Measurements from ENCODE around the gene ACTL8. TPM values are rescaled to one million over a fixed set of nuclear protein-coding genes. Genes with fewer than 3 reads are reported as not detected.
"Not testable (repeated sequence)": the region's sequence is repeated elsewhere in the genome, so short reads cannot be mapped to it uniquely, and the experiment has no call there.

ACTL8 gene
- total RNA-seq, 2 experiments from 2014 or later = not detected

- no peaks in the 10 kb centered on the region for H3K27me3 Mint-ChIP-seq (ENCODE audit: low read depth)
- ChIA-PET POLR2A (no interaction called here), CTCF (no interaction called here)
- no peaks in the 10 kb centered on the region for H3K4me1 Mint-ChIP-seq (ENCODE audit: low read depth)
- ATAC-seq (no peak), DNase-seq (no peak)
- H3K9me3 Mint-ChIP-seq (ENCODE audit: insufficient read depth) = no peaks in the 10 kb centered on the region
- no peak overlapping the region for H3K27ac Mint-ChIP-seq
- H3K4me3 Mint-ChIP-seq = no peak overlapping the region
- H3K36me3 Mint-ChIP-seq (ENCODE audit: low read depth) = no peaks in the 10 kb centered on the region
Measured at GRCh38 chr1:17739050-17739449, 16.1 kb upstream of the ACTL8 start.

- Mint-ChIP-seq H3K27me3 (ENCODE audit: low read depth) (no peaks in the 10 kb centered on the region), H3K9me3 (ENCODE audit: insufficient read depth) (no peaks in the 10 kb centered on the region), H3K4me3 (no peak overlapping the region), H3K36me3 (ENCODE audit: low read depth) (no peaks in the 10 kb centered on the region), H3K4me1 (ENCODE audit: low read depth) (no peaks in the 10 kb centered on the region), H3K27ac (no peak overlapping the region)
- CTCF ChIA-PET = no interaction called here
- POLR2A ChIA-PET = no interaction called here
- DNase-seq (no peak), ATAC-seq (no peak)
Measured at GRCh38 chr1:17741052-17741451, 14.1 kb upstream of the ACTL8 start.

GRCh38 chr1:17742583-17742982 is 12.6 kb upstream of the ACTL8 start:
- H3K36me3 Mint-ChIP-seq (ENCODE audit: low read depth) = no peaks in the 10 kb centered on the region
- ATAC-seq (no peak), DNase-seq (no peak)
- no peak overlapping the region for H3K4me3 Mint-ChIP-seq
- H3K4me1 Mint-ChIP-seq (ENCODE audit: low read depth) = no peaks in the 10 kb centered on the region
- ChIA-PET POLR2A (no interaction called here), CTCF (no interaction called here)
- no peaks in the 10 kb centered on the region for H3K27me3 Mint-ChIP-seq (ENCODE audit: low read depth)
- no peaks in the 10 kb centered on the region for H3K9me3 Mint-ChIP-seq (ENCODE audit: insufficient read depth)
- no peak overlapping the region for H3K27ac Mint-ChIP-seq

- DNase-seq (no peak), ATAC-seq (no peak)
- ChIA-PET CTCF (no interaction called here), POLR2A (no interaction called here)
- H3K27me3 Mint-ChIP-seq (ENCODE audit: low read depth) = no peaks in the 10 kb centered on the region
- H3K27ac Mint-ChIP-seq = no peak overlapping the region
- H3K9me3 Mint-ChIP-seq (ENCODE audit: insufficient read depth) = no peaks in the 10 kb centered on the region
- H3K4me1 Mint-ChIP-seq (ENCODE audit: low read depth) = no peaks in the 10 kb centered on the region
- H3K4me3 Mint-ChIP-seq = no peak overlapping the region
- no peaks in the 10 kb centered on the region for H3K36me3 Mint-ChIP-seq (ENCODE audit: low read depth)
Measured at GRCh38 chr1:17743008-17743647, 12.0 kb upstream of the ACTL8 start.

- no peaks in the 10 kb centered on the region for H3K27me3 Mint-ChIP-seq (ENCODE audit: low read depth)
- H3K36me3 Mint-ChIP-seq (ENCODE audit: low read depth) = no peaks in the 10 kb centered on the region
- ChIA-PET POLR2A (no interaction called here), CTCF (no interaction called here)
- DNase-seq (no peak), ATAC-seq (no peak)
- H3K4me3 Mint-ChIP-seq = no peak overlapping the region
- H3K4me1 Mint-ChIP-seq (ENCODE audit: low read depth) = no peaks in the 10 kb centered on the region
- H3K27ac Mint-ChIP-seq = no peak overlapping the region
- H3K9me3 Mint-ChIP-seq (ENCODE audit: insufficient read depth) = no peaks in the 10 kb centered on the region
Measured at GRCh38 chr1:17743925-17744324, 11.2 kb upstream of the ACTL8 start.

- DNase-seq (no peak), ATAC-seq (no peak)
- no peak overlapping the region for H3K27ac Mint-ChIP-seq
- H3K36me3 Mint-ChIP-seq (ENCODE audit: low read depth) = no peaks in the 10 kb centered on the region
- CTCF ChIA-PET = no interaction called here
- H3K27me3 Mint-ChIP-seq (ENCODE audit: low read depth) = no peaks in the 10 kb centered on the region
- no peak overlapping the region for H3K4me3 Mint-ChIP-seq
- POLR2A ChIA-PET = no interaction called here
- no peaks in the 10 kb centered on the region for H3K4me1 Mint-ChIP-seq (ENCODE audit: low read depth)
- H3K9me3 Mint-ChIP-seq (ENCODE audit: insufficient read depth) = no peaks in the 10 kb centered on the region
Measured at GRCh38 chr1:17744666-17745478, 10.3 kb upstream of the ACTL8 start.

GRCh38 chr1:17745479-17745955 is 9.6 kb upstream of the ACTL8 start:
- H3K27ac Mint-ChIP-seq = no peak overlapping the region
- H3K4me1 Mint-ChIP-seq (ENCODE audit: low read depth) = no peaks in the 10 kb centered on the region
- no peak for ATAC-seq
- H3K9me3 Mint-ChIP-seq (ENCODE audit: insufficient read depth) = no peaks in the 10 kb centered on the region
- no peaks in the 10 kb centered on the region for H3K27me3 Mint-ChIP-seq (ENCODE audit: low read depth)
- ChIA-PET CTCF (no interaction called here), POLR2A (no interaction called here)
- DNase-seq = no peak
- H3K4me3 Mint-ChIP-seq = no peak overlapping the region
- H3K36me3 Mint-ChIP-seq (ENCODE audit: low read depth) = no peaks in the 10 kb centered on the region

- ATAC-seq; H3K27ac Mint-ChIP-seq; H3K36me3 Mint-ChIP-seq (ENCODE audit: low read depth); H3K4me3 Mint-ChIP-seq; H3K9me3 Mint-ChIP-seq (ENCODE audit: insufficient read depth); POLR2A ChIA-PET; CTCF ChIA-PET; DNase-seq; H3K4me1 Mint-ChIP-seq (ENCODE audit: low read depth); H3K27me3 Mint-ChIP-seq (ENCODE audit: low read depth): not testable (repeated sequence)
Measured at GRCh38 chr1:17746281-17746680, 8.9 kb upstream of the ACTL8 start.

GRCh38 chr1:17746920-17747319 is 8.2 kb upstream of the ACTL8 start:
- ATAC-seq = no peak
- H3K4me3 Mint-ChIP-seq = no peak overlapping the region
- no peaks in the 10 kb centered on the region for H3K36me3 Mint-ChIP-seq (ENCODE audit: low read depth)
- CTCF ChIA-PET = no interaction called here
- H3K9me3 Mint-ChIP-seq (ENCODE audit: insufficient read depth) = no peaks in the 10 kb centered on the region
- POLR2A ChIA-PET = no interaction called here
- no peaks in the 10 kb centered on the region for H3K27me3 Mint-ChIP-seq (ENCODE audit: low read depth)
- H3K4me1 Mint-ChIP-seq (ENCODE audit: low read depth) = no peaks in the 10 kb centered on the region
- DNase-seq = no peak
- H3K27ac Mint-ChIP-seq = no peak overlapping the region

GRCh38 chr1:17750333-17750732 is 4.8 kb upstream of the ACTL8 start:
- DNase-seq = no peak
- ATAC-seq = no peak
- Mint-ChIP-seq H3K36me3 (ENCODE audit: low read depth) (peaks cover 4% of the 10 kb centered on the region), H3K4me1 (ENCODE audit: low read depth) (no peaks in the 10 kb centered on the region), H3K4me3 (no peak overlapping the region), H3K27me3 (ENCODE audit: low read depth) (no peaks in the 10 kb centered on the region), H3K9me3 (ENCODE audit: insufficient read depth) (peaks cover 20% of the 10 kb centered on the region), H3K27ac (no peak overlapping the region)
- ChIA-PET CTCF (no interaction called here), POLR2A (no interaction called here)

GRCh38 chr1:17752356-17752755 is 2.8 kb upstream of the ACTL8 start:
- Mint-ChIP-seq H3K4me3 (no peak overlapping the region), H3K36me3 (ENCODE audit: low read depth) (peaks cover 5% of the 10 kb centered on the region), H3K27ac (no peak overlapping the region), H3K4me1 (ENCODE audit: low read depth) (no peaks in the 10 kb centered on the region), H3K27me3 (ENCODE audit: low read depth) (no peaks in the 10 kb centered on the region), H3K9me3 (ENCODE audit: insufficient read depth) (peaks cover 32% of the 10 kb centered on the region)
- ChIA-PET POLR2A (no interaction called here), CTCF (no interaction called here)
- DNase-seq (no peak), ATAC-seq (no peak)

GRCh38 chr1:17757426-17757825 is 2.3 kb downstream of the ACTL8 start:
- Mint-ChIP-seq H3K4me1 (ENCODE audit: low read depth) (no peaks in the 10 kb centered on the region), H3K36me3 (ENCODE audit: low read depth) (peaks cover 5% of the 10 kb centered on the region)

GRCh38 chr1:17759114-17759513 is 4.0 kb downstream of the ACTL8 start:
- Mint-ChIP-seq H3K36me3 (ENCODE audit: low read depth) (peaks cover 5% of the 10 kb centered on the region), H3K27me3 (ENCODE audit: low read depth) (no peaks in the 10 kb centered on the region), H3K4me1 (ENCODE audit: low read depth) (no peaks in the 10 kb centered on the region), H3K9me3 (ENCODE audit: insufficient read depth) (peaks cover 47% of the 10 kb centered on the region), H3K4me3 (no peak overlapping the region), H3K27ac (no peak overlapping the region)
- ATAC-seq (no peak), DNase-seq (no peak)
- ChIA-PET CTCF (no interaction called here), POLR2A (no interaction called here)

More at GRCh38 chr1:17757426-17757825, 2.3 kb downstream of the ACTL8 start:
- DNase-seq (no peak), ATAC-seq (no peak)
- no peaks in the 10 kb centered on the region for H3K27me3 Mint-ChIP-seq (ENCODE audit: low read depth)
- ChIA-PET POLR2A (no interaction called here), CTCF (no interaction called here)
- peaks cover 58% of the 10 kb centered on the region for H3K9me3 Mint-ChIP-seq (ENCODE audit: insufficient read depth)
- no peak overlapping the region for H3K27ac Mint-ChIP-seq
- H3K4me3 Mint-ChIP-seq = no peak overlapping the region

All from activated CD8-positive, alpha-beta T cell treated with anti-CD3 and anti-CD28 coated beads, Interleukin-2, amount 10 ng/mL, durations not matched to agents 7 days and 5 days (primary cell).